ENCODE measurements around the gene CREG1.

The CREG1 gene

GRCh38 chr1:167553136-167554027 lies at the start of gene CREG1:
Gene CREG1, minus strand, starts transcription at chr1:167553762.
- DNase-seq (peak; percentile 92), ATAC-seq (peak; percentile 100)
- Mint-ChIP-seq H3K27me3 (peaks cover 2% of the 10 kb centered on the region), H3K4me1 (peaks cover 38% of the 10 kb centered on the region), H3K27ac (no peak within 1 kb of the TSS), H3K4me3 (peak within 1 kb of the TSS; percentile 77), H3K9me3 (no peaks in the 10 kb centered on the region), H3K36me3 (ENCODE audit: low read depth) (no peaks in the 10 kb centered on the region)

- Mint-ChIP-seq H3K27me3 (no peaks in the 10 kb centered on the region), H3K4me1 (peaks cover 39% of the 10 kb centered on the region), H3K4me3 (no peak overlapping the region), H3K27ac (peak overlapping the region; percentile 61), H3K9me3 (peaks cover 9% of the 10 kb centered on the region), H3K36me3 (ENCODE audit: low read depth) (peaks cover 5% of the 10 kb centered on the region)
- DNase-seq, result peak; percentile 38
- no peak for ATAC-seq
These were observed 49.3 kb upstream of the CREG1 start for GRCh38 chr1:167602840-167603239.

- Mint-ChIP-seq H3K4me1 (peaks cover 39% of the 10 kb centered on the region), H3K27me3 (no peaks in the 10 kb centered on the region), H3K36me3 (ENCODE audit: low read depth) (no peaks in the 10 kb centered on the region), H3K4me3 (peak overlapping the region; percentile 18), H3K9me3 (peaks cover 1% of the 10 kb centered on the region), H3K27ac (peak overlapping the region; percentile 79)
- ATAC-seq, result peak; percentile 27
- DNase-seq, result peak; percentile 39
These were observed 48.2 kb upstream of the CREG1 start for GRCh38 chr1:167601442-167602383.

DNA sequence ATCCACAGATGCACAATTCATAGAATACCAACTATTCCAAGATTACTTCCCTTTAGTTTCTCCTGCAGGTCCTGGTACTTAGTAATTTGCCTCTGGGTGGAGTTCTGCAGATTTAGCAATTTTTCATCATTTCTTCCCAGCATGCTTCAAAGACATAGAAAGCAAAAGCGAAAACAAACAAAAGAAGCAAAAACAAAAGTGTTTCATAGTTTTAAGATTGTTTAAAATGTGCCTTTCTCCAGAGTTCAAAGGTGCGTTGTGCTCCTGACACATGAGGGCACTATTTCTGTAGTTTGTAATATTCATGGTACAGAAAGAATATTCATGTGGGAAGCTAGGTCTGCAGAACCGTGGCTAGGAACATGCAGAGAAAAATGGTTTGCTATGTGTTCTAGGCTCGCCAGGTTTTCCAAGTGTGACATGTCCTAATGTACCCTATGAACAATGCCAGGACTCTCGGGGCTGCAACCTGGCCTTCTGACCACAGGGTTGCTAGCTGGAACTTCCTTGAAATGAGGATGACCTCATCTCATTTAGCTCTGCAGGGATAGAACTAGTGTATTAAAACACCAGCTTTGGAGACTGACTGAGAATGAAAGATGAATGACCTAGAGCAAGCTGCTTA lies 46.5 kb upstream of the CREG1 start:
- H3K27me3 Mint-ChIP-seq, result no peaks in the 10 kb centered on the region
- DNase-seq (peak; percentile 22), ATAC-seq (peak; percentile 76)
- H3K36me3 Mint-ChIP-seq (ENCODE audit: low read depth), result no peaks in the 10 kb centered on the region
- H3K9me3 Mint-ChIP-seq, result no peaks in the 10 kb centered on the region
- H3K27ac Mint-ChIP-seq, result peak overlapping the region; percentile 79
- H3K4me1 Mint-ChIP-seq, result peaks cover 39% of the 10 kb centered on the region
- peak overlapping the region; percentile 58 for H3K4me3 Mint-ChIP-seq

GRCh38 chr1:167594822-167595221 lies 41.3 kb upstream of the CREG1 start:
- no peaks in the 10 kb centered on the region for H3K9me3 Mint-ChIP-seq
- no peaks in the 10 kb centered on the region for H3K27me3 Mint-ChIP-seq
- H3K4me3 Mint-ChIP-seq, result no peak overlapping the region
- ATAC-seq (no peak), DNase-seq (no peak)
- peaks cover 2% of the 10 kb centered on the region for H3K4me1 Mint-ChIP-seq
- no peak overlapping the region for H3K27ac Mint-ChIP-seq
- H3K36me3 Mint-ChIP-seq (ENCODE audit: low read depth), result no peaks in the 10 kb centered on the region

GRCh38 chr1:167593860-167594259 lies 40.3 kb upstream of the CREG1 start:
- Mint-ChIP-seq H3K4me3 (no peak overlapping the region), H3K27me3 (no peaks in the 10 kb centered on the region), H3K36me3 (ENCODE audit: low read depth) (no peaks in the 10 kb centered on the region), H3K9me3 (no peaks in the 10 kb centered on the region), H3K27ac (no peak overlapping the region), H3K4me1 (no peaks in the 10 kb centered on the region)
- DNase-seq (no peak), ATAC-seq (no peak)

DNA sequence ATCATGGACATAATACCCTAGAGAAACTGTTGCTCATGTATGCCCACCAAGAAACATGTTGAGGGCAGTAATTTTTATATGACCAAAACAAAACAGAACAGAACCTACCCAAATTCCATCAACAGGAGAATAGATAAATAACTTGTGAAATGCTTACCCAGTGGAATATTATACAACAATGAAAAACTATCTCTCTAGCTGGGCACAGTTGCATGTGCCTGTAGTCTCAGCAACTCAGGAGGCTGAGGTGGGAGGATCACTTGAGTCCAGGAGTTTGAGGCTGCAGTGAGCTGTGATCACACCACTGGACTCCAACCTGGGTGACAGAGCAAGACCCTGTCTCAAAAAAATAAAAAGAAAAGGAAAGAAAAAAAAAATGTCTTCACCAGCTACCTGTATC lies 38.9 kb upstream of the CREG1 start:
- no peaks in the 10 kb centered on the region for H3K27me3 Mint-ChIP-seq
- no peak overlapping the region for H3K4me3 Mint-ChIP-seq
- no peaks in the 10 kb centered on the region for H3K9me3 Mint-ChIP-seq
- DNase-seq (no peak), ATAC-seq (no peak)
- no peaks in the 10 kb centered on the region for H3K4me1 Mint-ChIP-seq
- H3K27ac Mint-ChIP-seq, result peak overlapping the region; percentile 2
- no peaks in the 10 kb centered on the region for H3K36me3 Mint-ChIP-seq (ENCODE audit: low read depth)

DNA sequence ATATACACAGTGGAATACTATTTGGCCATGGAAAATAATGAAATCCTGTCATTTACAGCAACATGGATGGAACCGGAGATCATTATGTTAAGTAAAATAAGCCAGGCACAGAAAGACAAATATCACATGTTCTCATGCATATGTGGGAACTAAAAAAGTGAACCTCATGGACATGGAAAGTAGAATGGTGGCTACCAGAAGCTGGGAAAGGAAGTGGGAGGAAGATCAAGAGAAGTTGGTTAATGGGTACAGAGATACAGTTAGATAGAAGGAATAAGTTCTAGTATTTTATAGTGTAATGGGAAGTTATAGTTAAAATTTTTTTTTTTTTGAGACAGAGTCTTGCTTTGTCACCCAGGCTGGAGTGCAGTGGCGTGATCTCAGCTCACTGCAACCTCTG lies 34.8 kb upstream of the CREG1 start:
- ATAC-seq (no peak), DNase-seq (no peak)
- H3K36me3 Mint-ChIP-seq (ENCODE audit: low read depth), result no peaks in the 10 kb centered on the region
- H3K27ac Mint-ChIP-seq, result no peak overlapping the region
- H3K4me3 Mint-ChIP-seq, result no peak overlapping the region
- no peaks in the 10 kb centered on the region for H3K27me3 Mint-ChIP-seq
- H3K9me3 Mint-ChIP-seq, result no peaks in the 10 kb centered on the region
- H3K4me1 Mint-ChIP-seq, result no peaks in the 10 kb centered on the region

DNA sequence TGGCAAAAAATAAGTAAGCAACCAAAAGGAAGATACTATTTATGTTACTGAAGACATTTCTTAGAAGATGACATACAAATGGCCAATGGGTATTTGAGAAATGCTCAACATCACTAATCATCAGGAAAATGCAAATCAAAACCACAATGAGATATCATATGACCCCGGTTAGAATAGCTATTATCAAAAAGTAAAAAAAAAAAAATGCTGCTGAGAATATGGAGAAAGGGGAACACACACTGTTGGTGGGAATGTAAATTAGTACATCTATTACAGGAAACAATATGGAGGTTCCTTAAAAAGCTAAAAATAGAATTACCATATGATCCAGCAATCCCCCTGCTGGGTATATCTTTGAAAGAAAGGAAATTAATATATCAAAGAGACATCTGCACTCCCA lies 34.3 kb upstream of the CREG1 start:
- Mint-ChIP-seq H3K27ac (no peak overlapping the region), H3K36me3 (ENCODE audit: low read depth) (no peaks in the 10 kb centered on the region), H3K9me3 (no peaks in the 10 kb centered on the region), H3K4me3 (no peak overlapping the region), H3K27me3 (no peaks in the 10 kb centered on the region), H3K4me1 (no peaks in the 10 kb centered on the region)
- no peak for DNase-seq
- ATAC-seq, result no peak

- no peak overlapping the region for H3K27ac Mint-ChIP-seq
- H3K4me1 Mint-ChIP-seq, result no peaks in the 10 kb centered on the region
- no peak overlapping the region for H3K4me3 Mint-ChIP-seq
- DNase-seq (no peak), ATAC-seq (no peak)
- no peaks in the 10 kb centered on the region for H3K9me3 Mint-ChIP-seq
- no peaks in the 10 kb centered on the region for H3K27me3 Mint-ChIP-seq
- H3K36me3 Mint-ChIP-seq (ENCODE audit: low read depth), result no peaks in the 10 kb centered on the region
These were observed 33.8 kb upstream of the CREG1 start for GRCh38 chr1:167587342-167587741.

DNA sequence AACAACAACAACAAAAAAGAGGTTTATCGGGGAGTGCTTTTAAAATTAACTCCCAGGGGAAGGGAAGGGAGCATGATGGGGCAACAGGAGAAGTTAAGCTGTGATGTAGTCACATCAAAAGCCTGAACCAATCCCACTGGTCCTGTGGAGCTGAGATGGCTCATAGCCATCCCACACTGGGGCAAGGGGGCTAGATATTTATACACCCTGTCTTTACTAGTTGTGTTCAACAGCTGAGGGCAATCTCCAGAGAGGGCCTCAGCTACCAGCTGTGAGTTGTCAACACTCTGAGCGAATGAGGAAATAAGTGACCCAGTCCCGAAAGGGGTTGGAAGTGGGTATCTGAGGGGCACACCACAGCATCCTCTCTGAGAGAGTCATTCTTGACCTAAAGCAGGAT lies 31.0 kb upstream of the CREG1 start:
- Mint-ChIP-seq H3K9me3 (no peaks in the 10 kb centered on the region), H3K4me3 (no peak overlapping the region), H3K4me1 (no peaks in the 10 kb centered on the region), H3K27me3 (no peaks in the 10 kb centered on the region), H3K36me3 (ENCODE audit: low read depth) (no peaks in the 10 kb centered on the region), H3K27ac (no peak overlapping the region)
- DNase-seq (no peak), ATAC-seq (no peak)

DNA sequence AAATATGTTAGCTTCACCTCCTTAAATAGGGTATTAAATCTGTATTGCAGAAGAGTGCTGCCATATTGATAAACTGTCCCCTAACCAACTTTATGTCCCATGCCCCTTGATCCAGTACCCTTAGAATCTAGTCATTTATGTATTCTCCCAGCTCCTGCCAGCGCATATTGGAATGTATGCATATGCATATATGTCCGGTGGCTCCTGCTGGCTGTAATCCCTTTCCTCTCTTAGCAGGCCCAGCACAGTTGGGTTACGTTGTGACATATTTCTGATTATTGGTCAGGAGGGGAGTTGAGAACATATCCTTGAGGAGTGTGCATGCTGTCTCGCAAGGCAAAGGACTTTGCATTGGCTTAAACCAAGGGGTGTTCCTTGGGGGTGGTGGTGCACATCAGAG lies 29.2 kb upstream of the CREG1 start:
- H3K27ac Mint-ChIP-seq, result no peak overlapping the region
- H3K4me1 Mint-ChIP-seq, result no peaks in the 10 kb centered on the region
- ATAC-seq (no peak), DNase-seq (no peak)
- H3K9me3 Mint-ChIP-seq, result no peaks in the 10 kb centered on the region
- H3K36me3 Mint-ChIP-seq (ENCODE audit: low read depth), result no peaks in the 10 kb centered on the region
- no peak overlapping the region for H3K4me3 Mint-ChIP-seq
- no peaks in the 10 kb centered on the region for H3K27me3 Mint-ChIP-seq

GRCh38 chr1:167582064-167582463 lies 28.5 kb upstream of the CREG1 start:
- no peaks in the 10 kb centered on the region for H3K9me3 Mint-ChIP-seq
- ATAC-seq, result no peak
- H3K4me1 Mint-ChIP-seq, result no peaks in the 10 kb centered on the region
- no peaks in the 10 kb centered on the region for H3K27me3 Mint-ChIP-seq
- DNase-seq, result no peak
- no peaks in the 10 kb centered on the region for H3K36me3 Mint-ChIP-seq (ENCODE audit: low read depth)
- no peak overlapping the region for H3K27ac Mint-ChIP-seq
- H3K4me3 Mint-ChIP-seq, result no peak overlapping the region

- Mint-ChIP-seq H3K4me1 (no peaks in the 10 kb centered on the region), H3K27me3 (peaks cover 7% of the 10 kb centered on the region), H3K9me3 (no peaks in the 10 kb centered on the region), H3K4me3 (no peak overlapping the region), H3K36me3 (ENCODE audit: low read depth) (no peaks in the 10 kb centered on the region), H3K27ac (no peak overlapping the region)
- ATAC-seq (no peak), DNase-seq (no peak)
These were observed 26.4 kb upstream of the CREG1 start for GRCh38 chr1:167579986-167580385.
